SK-N-SH (cell line): ENCODE data around the gene TPSAB1. TPM values are rescaled to one million over a fixed set of nuclear protein-coding genes. Genes with fewer than 3 reads are reported as not detected.

Experiments used
- CTCF ChIA-PET: fragments of 300-600, 350-600 bp; formaldehyde crosslinking; extraction: SDS; loops from one replicate; lab custom pipeline; 2021; lab: Yijun Ruan, JAX
- POLR2A ChIA-PET: fragments of 350-600 bp; sonication (Branson Sonifier 250); formaldehyde crosslinking; extraction: SDS; loops from one replicate; lab custom pipeline; 2020; ENCODE audit warnings: antibody characterized with exemption, inconsistent platforms; lab: Yijun Ruan, JAX
- DNase-seq: peaks from one replicate; pipeline ENCODE4 v3.0.0; 2012
- H2AFZ ChIP-seq: fragments of 200-600 bp; sonication (generic); 2 replicates; pipeline ENCODE4 v1.8.1; 2016; ENCODE audit warnings: antibody characterized with exemption, mild to moderate bottlenecking, low read depth
- H3F3A ChIP-seq: fragments of 200-600 bp; sonication (generic); replicated peaks from 2 replicates; pipeline ENCODE3; 2016; ENCODE audit warnings: antibody characterized with exemption, mild to moderate bottlenecking; ENCODE audit not compliant: insufficient read depth
- H3K27ac ChIP-seq, 2 experiments: fragments of 200-500 bp in 1 of 2; fragments of 200-600 bp in 1 of 2; sonication (Bioruptor generic) in 1 of 2; sonication (generic), shearing (Covaris generic) in 1 of 2; 2 replicates each; pipeline versions ENCODE4 v1.5.1 to v1.6.1; 2014 to 2016; ENCODE audit warnings: low read depth in 2 of 2, inconsistent platforms in 1 of 2, low read length in 1 of 2, mild to moderate bottlenecking in 1 of 2, mixed read lengths in 1 of 2
- H3K27me3 ChIP-seq: fragments of 200-600 bp; sonication (generic), shearing (Covaris generic); 2 replicates; pipeline ENCODE4 v1.6.1; 2016; ENCODE audit warnings: mixed run types; ENCODE audit not compliant: insufficient read depth
- H3K36me3 ChIP-seq, 2 experiments: fragments of 200-500 bp in 1 of 2; fragments of 200-600 bp in 1 of 2; sonication (Bioruptor generic) in 1 of 2; sonication (generic) in 1 of 2; replicated peaks in 1 of 2; 2 replicates each; pipeline versions ENCODE3 to v1.5.1; 2014 to 2016; ENCODE audit warnings: low read length in 1 of 2, mild to moderate bottlenecking in 1 of 2; ENCODE audit not compliant: insufficient read depth in 2 of 2, control insufficient read depth in 1 of 2
- H3K4me1 ChIP-seq, 2 experiments: fragments of 200-500 bp in 1 of 2; fragments of 200-600 bp in 1 of 2; sonication (Bioruptor generic) in 1 of 2; sonication (generic), shearing (Covaris generic) in 1 of 2; 2 replicates each; pipeline versions ENCODE4 v1.5.1 to v1.6.1; 2014 to 2016; ENCODE audit warnings: low read depth in 1 of 2, low read length in 1 of 2, mixed run types in 1 of 2; ENCODE audit not compliant: insufficient read depth in 2 of 2, control insufficient read depth in 1 of 2
- H3K4me2 ChIP-seq: fragments of 200-600 bp; sonication (generic), shearing (Covaris generic); 2 replicates; pipeline ENCODE4 v1.6.1; 2017; ENCODE audit warnings: mixed run types
- H3K4me3 ChIP-seq, 2 experiments: fragments of 200-500 bp in 1 of 2; fragments of 200-600 bp in 1 of 2; sonication (Bioruptor generic) in 1 of 2; sonication (generic), shearing (Covaris generic) in 1 of 2; 2 replicates each; pipeline versions ENCODE4 v1.5.1 to v1.8.1; 2014 to 2016; ENCODE audit warnings: low read depth in 2 of 2, inconsistent platforms in 1 of 2, low read length in 1 of 2, mild to moderate bottlenecking in 1 of 2, mixed read lengths in 1 of 2, moderate library complexity in 1 of 2
- H3K79me2 ChIP-seq: fragments of 200-600 bp; sonication (generic); 2 replicates; pipeline ENCODE4 v1.8.1; 2017; ENCODE audit warnings: mild to moderate bottlenecking; ENCODE audit not compliant: insufficient read depth
- H3K9ac ChIP-seq: fragments of 200-600 bp; sonication (generic); 2 replicates; pipeline ENCODE4 v1.6.1; 2017; ENCODE audit warnings: mixed run types
- H3K9me2 ChIP-seq: fragments of 200-600 bp; sonication (generic); 2 replicates; pipeline ENCODE4 v1.6.1; 2017; ENCODE audit warnings: mixed run types
- H3K9me3 ChIP-seq: fragments of 200-600 bp; sonication (generic); 2 replicates; pipeline ENCODE4 v1.6.1; 2017; ENCODE audit warnings: mixed run types, mild to moderate bottlenecking, moderate library complexity
- H4K20me1 ChIP-seq: fragments of 200-600 bp; sonication (generic); 2 replicates; pipeline ENCODE4 v1.6.1; 2017; ENCODE audit warnings: mild to moderate bottlenecking, mixed run types; ENCODE audit not compliant: insufficient read depth
- CHD2 ChIP-seq: fragments of 150-350 bp; IDR thresholded peaks from 2 replicates; pipeline ENCODE4 v1.6.1; 2018; ENCODE audit warnings: low read length; ENCODE audit not compliant: partially characterized antibody
- CTCF ChIP-seq: fragments of 200-600 bp; sonication (generic); IDR thresholded peaks from 2 replicates; pipeline ENCODE4 v1.6.1; 2017; ENCODE audit warnings: antibody characterized with exemption, mild to moderate bottlenecking, moderate library complexity
- ELF1 ChIP-seq: IDR thresholded peaks from 2 replicates; pipeline ENCODE4 v1.4.0; 2012
- EZH2phosphoT487 ChIP-seq: fragments of 200-600 bp; sonication (generic); IDR thresholded peaks from 2 replicates; pipeline ENCODE4 v1.6.1; 2017; ENCODE audit warnings: low read depth, mixed run types, mild to moderate bottlenecking, antibody characterized with exemption, moderate library complexity, borderline replicate concordance
- FOSL2 ChIP-seq: IDR thresholded peaks from 2 replicates; pipeline ENCODE4 v1.4.0; 2012; ENCODE audit warnings: low read depth, mild to moderate bottlenecking, moderate library complexity, borderline replicate concordance
- FOXJ3 ChIP-seq: sonication (generic); formaldehyde crosslinking; IDR thresholded peaks from 2 replicates; pipeline ENCODE4 v1.5.1; 2020; ENCODE audit warnings: mild to moderate bottlenecking, missing genetic modification reagents
- FOXM1 ChIP-seq: IDR thresholded peaks from 2 replicates; pipeline ENCODE4 v1.4.0; 2012; ENCODE audit warnings: low read depth, mild to moderate bottlenecking
- GABPA ChIP-seq: IDR thresholded peaks from 2 replicates; pipeline ENCODE4 v1.4.0; 2012; ENCODE audit warnings: low read depth, mild to moderate bottlenecking
- GATA2 ChIP-seq: sonication (generic); formaldehyde crosslinking; IDR thresholded peaks from 2 replicates; pipeline ENCODE4 v1.5.0; 2020; ENCODE audit warnings: mild to moderate bottlenecking, missing genetic modification reagents
- MEF2A ChIP-seq: IDR thresholded peaks from 2 replicates; pipeline ENCODE4 v1.4.0; 2012; ENCODE audit warnings: low read depth, borderline replicate concordance
- MXI1 ChIP-seq: IDR thresholded peaks from 2 replicates; pipeline ENCODE4 v1.6.1; 2012; ENCODE audit warnings: mild to moderate bottlenecking, low read depth, low read length, improper control_type of control experiment
- NFIC ChIP-seq: IDR thresholded peaks from 2 replicates; pipeline ENCODE4 v1.4.0; 2012; ENCODE audit warnings: borderline replicate concordance
- NRF1 ChIP-seq: IDR thresholded peaks from 2 replicates; pipeline ENCODE4 v1.6.1; 2012; ENCODE audit warnings: low read depth, mild to moderate bottlenecking, low read length
- PBX3 ChIP-seq: IDR thresholded peaks from 2 replicates; pipeline ENCODE4; 2012
- POLR2AphosphoS5 ChIP-seq: IDR thresholded peaks from 2 replicates; pipeline ENCODE4 v1.6.1; 2012; ENCODE audit warnings: low read depth, low read length
- RAD21 ChIP-seq: IDR thresholded peaks from 2 replicates; pipeline ENCODE4 v1.6.1; 2012; ENCODE audit warnings: mild to moderate bottlenecking, low read length
- RCOR1 ChIP-seq: fragments of 150-350 bp; IDR thresholded peaks from 2 replicates; pipeline ENCODE4 v1.6.1; 2017; ENCODE audit warnings: antibody characterized with exemption, low read length
- RFX5 ChIP-seq: IDR thresholded peaks from 2 replicates; pipeline ENCODE4 v1.6.1; 2012; ENCODE audit warnings: mild to moderate bottlenecking, improper control_type of control experiment, low read length
- RXRA ChIP-seq: IDR thresholded peaks from 2 replicates; pipeline ENCODE4 v1.4.0; 2012; ENCODE audit warnings: low read depth, mild to moderate bottlenecking, borderline replicate concordance
- SMC3 ChIP-seq: IDR thresholded peaks from 2 replicates; pipeline ENCODE4 v1.6.1; 2012; ENCODE audit warnings: low read depth, low read length, improper control_type of control experiment
- TEAD4 ChIP-seq: IDR thresholded peaks from 2 replicates; pipeline ENCODE4 v1.4.0; 2012; ENCODE audit warnings: mild to moderate bottlenecking, borderline replicate concordance; ENCODE audit not compliant: insufficient read depth
- YY1 ChIP-seq: IDR thresholded peaks from 2 replicates; pipeline ENCODE4 v1.4.0; 2012; ENCODE audit warnings: low read depth, mild to moderate bottlenecking
- WGBS: methylation state at CpG from one replicate; pipeline ENCODE4 v1.1.6; 2017; ENCODE audit warnings: low lambda C conversion rate; 5-methylcytosine and 5-hydroxymethylcytosine counted together
- polyA plus RNA-seq, 3 experiments: library from polyadenylated mRNA; depleted of rRNA; stranded (reverse); fragments of >200 nt; gene quantifications; 2 replicates each; pipeline ENCODE4 v1.2.3, GENCODE V29; 2012
- TF ChIP-seq, protein P1 (sequence below): IDR thresholded peaks from 2 replicates; pipeline ENCODE4 v1.4.0; 2012; ENCODE audit warnings: low read depth
- TF ChIP-seq, protein P2 (sequence below): IDR thresholded peaks from 2 replicates; pipeline ENCODE4 v1.4.0; 2012; ENCODE audit warnings: low read depth, borderline replicate concordance

TPSAB1 gene
- polyA plus RNA-seq, 1 of the 3 experiments (the other 2 are of a cell fraction): not detected

- no peak overlapping the region for H3K4me2 ChIP-seq
Measured at GRCh38 chr16:1278477-1278876, 38.0 kb downstream of the TPSAB1 start.

GRCh38 chr16:1279081-1279944 lies 38.8 kb downstream of the TPSAB1 start:
- no peak overlapping the region for H3K9ac ChIP-seq
- no peak for TF ChIP-seq RFX5
- no peak for TF ChIP-seq EZH2phosphoT487
- TF ChIP-seq FOXM1: no peak
- TF ChIP-seq CTCF: no peak
- TF ChIP-seq ELF1: no peak
- no peak for TF ChIP-seq RXRA
- no peak for TF ChIP-seq FOSL2
- no peak for TF ChIP-seq NRF1
- no peak for TF ChIP-seq RCOR1
- no peak for TF ChIP-seq MXI1
- TF ChIP-seq FOXJ3: no peak
- TF ChIP-seq GABPA: no peak
- no peak for TF ChIP-seq NFIC
- TF ChIP-seq CHD2: no peak
- no peak overlapping the region for H3K4me2 ChIP-seq
- no peak for DNase-seq
- no peaks in the 10 kb centered on the region for H4K20me1 ChIP-seq
- peaks cover 89% of the 10 kb centered on the region for H3K27me3 ChIP-seq
- no peak overlapping the region for H3K4me3 ChIP-seq
- POLR2A ChIA-PET: no interaction called here
- H3K4me1 ChIP-seq: no peaks in the 10 kb centered on the region; a peak in 1 of 4 replicates
- no peaks in the 10 kb centered on the region for H3K79me2 ChIP-seq
- H3K27ac ChIP-seq: no peak overlapping the region
- no peaks in the 10 kb centered on the region for H3F3A ChIP-seq
- H2AFZ ChIP-seq: no peak overlapping the region
- CTCF ChIA-PET: interaction anchor here (0.6 to 2.3 kb wide), 2 partner anchors 22 to 86 kb away, joined by 3 to 15 read pairs; no protein-coding TSS in a partner anchor
- H3K9me2 ChIP-seq: no peaks in the 10 kb centered on the region
- WGBS: 42% methylated on average over 14 of the region's 30 CpGs
- no peaks in the 10 kb centered on the region for H3K9me3 ChIP-seq
- H3K36me3 ChIP-seq: no peaks in the 10 kb centered on the region

More at GRCh38 chr16:1278477-1278876, 38.0 kb downstream of the TPSAB1 start:
- Histone ChIP-seq H3K79me2 (no peaks in the 10 kb centered on the region), H3K4me1 (no peaks in the 10 kb centered on the region; a peak in 1 of 4 replicates), H3K9me3 (no peaks in the 10 kb centered on the region), H3K4me3 (no peak overlapping the region), H3K36me3 (no peaks in the 10 kb centered on the region), H3K27me3 (peaks cover 89% of the 10 kb centered on the region), H4K20me1 (no peaks in the 10 kb centered on the region), H3F3A (no peaks in the 10 kb centered on the region), H2AFZ (no peak overlapping the region), H3K27ac (no peak overlapping the region), H3K9me2 (no peaks in the 10 kb centered on the region), H3K9ac (no peak overlapping the region)
- ChIA-PET POLR2A (no interaction called here), CTCF (interaction anchor here (0.6 to 2.0 kb wide), 2 partner anchors 8 to 86 kb away, joined by 3 to 5 read pairs; no protein-coding TSS in a partner anchor)
- WGBS: 9% methylated on average over 9 of the region's 18 CpGs
- no peak for DNase-seq
- no peak for TF ChIP-seq FOXM1
- no peak for TF ChIP-seq YY1
- TF ChIP-seq, protein P1, sequence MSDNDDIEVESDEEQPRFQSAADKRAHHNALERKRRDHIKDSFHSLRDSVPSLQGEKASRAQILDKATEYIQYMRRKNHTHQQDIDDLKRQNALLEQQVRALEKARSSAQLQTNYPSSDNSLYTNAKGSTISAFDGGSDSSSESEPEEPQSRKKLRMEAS: no peak
- TF ChIP-seq PBX3: no peak
- TF ChIP-seq TEAD4: no peak
- TF ChIP-seq GABPA: no peak
- no peak for TF ChIP-seq FOSL2
- no peak for TF ChIP-seq POLR2AphosphoS5
- no peak for TF ChIP-seq ELF1
- no peak for TF ChIP-seq NFIC
- TF ChIP-seq MEF2A: no peak
- no peak for TF ChIP-seq RCOR1
- TF ChIP-seq CHD2: no peak
- no peak for TF ChIP-seq GATA2
- TF ChIP-seq SMC3: no peak
- TF ChIP-seq RAD21: no peak
- TF ChIP-seq, protein P2, sequence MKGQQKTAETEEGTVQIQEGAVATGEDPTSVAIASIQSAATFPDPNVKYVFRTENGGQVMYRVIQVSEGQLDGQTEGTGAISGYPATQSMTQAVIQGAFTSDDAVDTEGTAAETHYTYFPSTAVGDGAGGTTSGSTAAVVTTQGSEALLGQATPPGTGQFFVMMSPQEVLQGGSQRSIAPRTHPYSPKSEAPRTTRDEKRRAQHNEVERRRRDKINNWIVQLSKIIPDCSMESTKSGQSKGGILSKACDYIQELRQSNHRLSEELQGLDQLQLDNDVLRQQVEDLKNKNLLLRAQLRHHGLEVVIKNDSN: no peak
